ENCODE data around the gene ROPN1B. TPM values are rescaled to one million over a fixed set of nuclear protein-coding genes. Genes with fewer than 3 reads are reported as not detected.

ROPN1B gene
- total RNA-seq, 4 donors from 2014 or later: 0.56 TPM; not detected in 3

GRCh38 chr3:126008219-126008618 lies 39.2 kb downstream of the ROPN1B start:
- DNase-seq (ENCODE audit: low spot score) (no peak), ATAC-seq (ENCODE audit: low FRiP score) (no peak)
- TF ChIP-seq CTCF (IDR thresholded peaks at IDR 0.05): no peak

- no peak for DNase-seq (ENCODE audit: low spot score)
- ATAC-seq (ENCODE audit: low FRiP score): no peak
- TF ChIP-seq CTCF (IDR thresholded peaks at IDR 0.05): no peak
Observed at GRCh38 chr3:126009181-126009580, 40.2 kb downstream of the ROPN1B start.

GRCh38 chr3:126013751-126014156 lies 44.8 kb downstream of the ROPN1B start:
- no peak for TF ChIP-seq CTCF (IDR thresholded peaks at IDR 0.05)
- ATAC-seq (ENCODE audit: low FRiP score) (no peak), DNase-seq (ENCODE audit: low spot score) (no peak)

- ATAC-seq (ENCODE audit: low FRiP score): no peak
Observed at GRCh38 chr3:126014252-126014651, 45.3 kb downstream of the ROPN1B start.

DNA sequence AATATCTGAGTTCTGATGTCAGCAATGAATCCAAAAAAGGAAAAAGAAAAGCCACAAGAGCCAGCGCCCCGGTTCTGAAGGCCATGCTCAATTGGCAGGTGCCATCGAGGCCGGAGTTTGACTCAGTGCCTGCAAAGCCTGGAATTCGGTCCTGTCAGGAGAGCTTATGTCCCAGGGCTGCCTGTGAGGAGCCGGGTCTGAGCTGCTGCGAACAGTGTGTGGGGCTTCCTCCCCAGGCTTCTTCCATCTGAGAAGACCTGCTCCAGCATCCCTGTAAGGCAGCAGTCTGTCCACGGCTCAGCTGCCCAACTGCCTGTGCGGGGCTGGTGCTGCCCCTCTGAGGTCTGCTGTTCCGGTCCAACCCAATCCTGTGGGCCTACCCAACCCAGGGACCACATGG lies 46.1 kb downstream of the ROPN1B start:
- no peak for TF ChIP-seq CTCF (IDR thresholded peaks at IDR 0.05)
- DNase-seq (ENCODE audit: low spot score) (no peak), ATAC-seq (ENCODE audit: low FRiP score) (no peak)

More at GRCh38 chr3:126014252-126014651, 45.3 kb downstream of the ROPN1B start:
- TF ChIP-seq CTCF (IDR thresholded peaks at IDR 0.05): no peak
- DNase-seq (ENCODE audit: low spot score): no peak

- ATAC-seq (ENCODE audit: low FRiP score) (no peak), DNase-seq (ENCODE audit: low spot score) (no peak)
- no peak for TF ChIP-seq CTCF (IDR thresholded peaks at IDR 0.05)
Observed at GRCh38 chr3:126016616-126017015, 47.6 kb downstream of the ROPN1B start.

GRCh38 chr3:126017362-126017761 lies 48.4 kb downstream of the ROPN1B start:
- DNase-seq (ENCODE audit: low spot score): no peak
- no peak for TF ChIP-seq CTCF (IDR thresholded peaks at IDR 0.05)
- ATAC-seq (ENCODE audit: low FRiP score): no peak

All from omental fat pad (tissue), 4 donors.